B cell (primary cell): ENCODE data around the gene NATD1. TPM values are rescaled to one million over a fixed set of nuclear protein-coding genes. Genes with fewer than 3 reads are reported as not detected.

Source experiments
- ATAC-seq: fragments of 200-7000 bp; cut with Tn5 transposase; one replicate; pipeline ENCODE4 v1.10.0; 2021; ENCODE audit warnings: low read depth, mild to moderate bottlenecking, moderate number of reproducible peaks, moderate library complexity
- CTCF ChIA-PET: fragments of 350-600 bp; sonication (Branson Sonifier 250); formaldehyde crosslinking; loops from one replicate; lab custom pipeline; 2021; ENCODE audit warnings: antibody characterized with exemption, inconsistent platforms; lab: Charles Lee
- POLR2A ChIA-PET: fragments of 350-600 bp; sonication (Branson Sonifier 250); formaldehyde crosslinking; loops from one replicate; lab custom pipeline; 2021; ENCODE audit warnings: antibody characterized with exemption; lab: Charles Lee
- DNase-seq: peaks from one replicate; pipeline ENCODE4 v3.0.0; 2013
- H2AFZ ChIP-seq: 2 replicates; pipeline ENCODE4 v1.6.1; 2012; ENCODE audit warnings: mild to moderate bottlenecking, low read depth, low read length; ENCODE audit not compliant: insufficient read depth, poor library complexity, severe bottlenecking
- H3K27ac ChIP-seq, 2 donors: 1 replicate in 1 of 2; 2 replicates in 1 of 2; pipeline ENCODE4 v1.5.1; 2012 to 2013; ENCODE audit warnings: low read length in 2 of 2, mild to moderate bottlenecking in 2 of 2, moderate library complexity in 1 of 2
- H3K27me3 ChIP-seq, 4 experiments: fragments of 200-600 bp in 1 of 4; sonication (generic) in 1 of 4; replicated peaks in 1 of 4; 1 replicate in 2 of 4; 2 replicates in 2 of 4; pipeline versions ENCODE4 v1.6.1 to v1.7.0; 2013 to 2016; ENCODE audit warnings: low read length in 3 of 4, mild to moderate bottlenecking in 2 of 4, mixed read lengths in 1 of 4, moderate library complexity in 1 of 4; ENCODE audit not compliant: insufficient read depth in 4 of 4, control insufficient read depth in 3 of 4; ENCODE audit errors: control extremely low read depth in 1 of 4
- H3K36me3 ChIP-seq, 2 experiments: replicated peaks in 1 of 2; 1 replicate in 1 of 2; 2 replicates in 1 of 2; pipeline versions ENCODE4 v1.6.1 to v1.7.1; 2013; ENCODE audit warnings: low read length in 1 of 2; ENCODE audit not compliant: insufficient read depth in 2 of 2, control insufficient read depth in 1 of 2; ENCODE audit errors: control extremely low read depth in 1 of 2, extremely low read depth in 1 of 2
- H3K4me1 ChIP-seq, 2 donors: fragments of 200-600 bp in 1 of 2; sonication (generic) in 1 of 2; 1 replicate in 1 of 2; 2 replicates in 1 of 2; pipeline versions ENCODE4 v1.5.1 to v1.6.1; 2013 to 2017; ENCODE audit warnings: low read length in 2 of 2; ENCODE audit not compliant: control insufficient read depth in 2 of 2, insufficient read depth in 2 of 2
- H3K4me2 ChIP-seq: replicated peaks from 2 replicates; pipeline ENCODE3; 2012; ENCODE audit warnings: mild to moderate bottlenecking, low read depth, low read length; ENCODE audit not compliant: poor library complexity, severe bottlenecking
- H3K4me3 ChIP-seq, 5 experiments: fragments of 200-600 bp in 1 of 5; sonication (generic) in 1 of 5; 1 replicate in 3 of 5; 2 replicates in 2 of 5; pipeline versions ENCODE4 v1.5.1 to v1.7.0; 2011 to 2016; ENCODE audit warnings: low read length in 4 of 5, mild to moderate bottlenecking in 4 of 5, low read depth in 2 of 5, control low read depth in 1 of 5, moderate library complexity in 1 of 5; ENCODE audit not compliant: insufficient read depth in 1 of 5; ENCODE audit errors: control extremely low read depth in 1 of 5, extremely low read depth in 1 of 5
- H3K79me2 ChIP-seq: fragments of 200-600 bp; sonication (generic); one replicate; pipeline ENCODE4 v1.6.0; 2016; ENCODE audit warnings: low read length; ENCODE audit not compliant: control insufficient read depth, insufficient read depth
- H3K9ac ChIP-seq: fragments of 200-600 bp; sonication (generic); 2 replicates; pipeline ENCODE4 v1.6.1; 2017; ENCODE audit warnings: mild to moderate bottlenecking, low read length, moderate library complexity
- H3K9me3 ChIP-seq, 3 donors: one replicate each; pipeline versions ENCODE4 v1.6.1 to v1.7.1; 2013; ENCODE audit warnings: low read length in 2 of 3; ENCODE audit not compliant: control insufficient read depth in 2 of 3, insufficient read depth in 1 of 3; ENCODE audit errors: control extremely low read depth in 1 of 3
- H4K20me1 ChIP-seq: 2 replicates; pipeline ENCODE4 v1.6.0; 2012; ENCODE audit warnings: mild to moderate bottlenecking, low read length; ENCODE audit not compliant: insufficient read depth, control insufficient read depth, poor library complexity, severe bottlenecking
- H3K27ac Mint-ChIP-seq: one replicate; pipeline ENCODE4 v1.8.0; 2021; ENCODE audit warnings: mixed read lengths
- H3K27me3 Mint-ChIP-seq: one replicate; pipeline ENCODE4 v1.8.0; 2021; ENCODE audit warnings: mixed read lengths
- H3K4me1 Mint-ChIP-seq: one replicate; pipeline ENCODE4 v1.8.0; 2021; ENCODE audit warnings: mixed read lengths
- H3K4me3 Mint-ChIP-seq: one replicate; pipeline ENCODE4 v1.8.0; 2021; ENCODE audit warnings: mixed read lengths
- H3K9me3 Mint-ChIP-seq: one replicate; pipeline ENCODE4 v1.8.0; 2022; ENCODE audit warnings: mixed read lengths; ENCODE audit not compliant: insufficient read depth
- CTCF ChIP-seq: fragments of 200-600 bp; IDR thresholded peaks from one replicate; pipeline ENCODE4 v1.8.0; 2022; ENCODE audit warnings: antibody characterized with exemption, mild to moderate bottlenecking
- EZH2 ChIP-seq: IDR thresholded peaks from 2 replicates; pipeline ENCODE4 v1.6.1; 2012; ENCODE audit warnings: borderline replicate concordance, low read depth, mild to moderate bottlenecking, moderate library complexity, low read length; ENCODE audit not compliant: insufficient read depth, poor library complexity, severe bottlenecking
- WGBS: methylation state at CpG from one replicate; pipeline ENCODE4 v1.1.5; 2013; ENCODE audit warnings: missing lambda C conversion rate; ENCODE audit not compliant: insufficient coverage; 5-methylcytosine and 5-hydroxymethylcytosine counted together
- intact Hi-C: fragments of 100-400 bp; cut with micrococcal nuclease; formaldehyde crosslinking; loops from one replicate; pipeline ENCODE4 v1.10.0; 2022
- polyA plus RNA-seq: library from polyadenylated mRNA; depleted of rRNA; stranded (reverse); fragments of >200 nt; gene quantifications from 2 replicates; pipeline ENCODE4 v1.2.3, GENCODE V29; 2012
- total RNA-seq, 2 donors: library from RNA; stranded (reverse); fragments of 120-200 nt in 1 of 2; gene quantifications; 1 replicate in 1 of 2; 2 replicates in 1 of 2; pipeline versions ENCODE4 v1.2.3 to v1.2.4, GENCODE V29; 2013 to 2022

NATD1 gene
- total and polyA plus RNA-seq, 2 donors (not counting 1 experiment from before 2014, with no cell fraction given): 2.0 to 6.7 TPM

- TF ChIP-seq EZH2 (no peak), CTCF (no peak)
- ChIA-PET POLR2A (no interaction called here), CTCF (no interaction called here)
- Histone ChIP-seq H3K4me2 (no peak overlapping the region), H3K27ac (no peak overlapping the region), H3K9ac (no peak overlapping the region), H4K20me1 (no peaks in the 10 kb centered on the region), H3K4me1 (no peaks in the 10 kb centered on the region), H2AFZ (no peak overlapping the region), H3K79me2 (no peaks in the 10 kb centered on the region), H3K36me3 (peaks cover 1 to 16% of the 10 kb centered on the region in 2 experiments), H3K27me3 (no peaks in the 10 kb centered on the region), H3K4me3 (no peak overlapping the region), H3K9me3 (no peaks in the 10 kb centered on the region)
- intact Hi-C loops: no loop called here
- DNase-seq: no peak
- no peaks in the 10 kb centered on the region for H3K27me3 Mint-ChIP-seq
- no peak overlapping the region for H3K4me3 Mint-ChIP-seq
- H3K4me1 Mint-ChIP-seq: no peaks in the 10 kb centered on the region
- H3K9me3 Mint-ChIP-seq: no peaks in the 10 kb centered on the region
- no peak overlapping the region for H3K27ac Mint-ChIP-seq
- 93% methylated on average over 2 of the region's 2 CpGs for WGBS
- no peak for ATAC-seq
Observed at GRCh38 chr17:21191698-21192097, 61.5 kb downstream of the NATD1 start.

GRCh38 chr17:21190078-21190477, 63.1 kb downstream of the NATD1 start:
- H3K4me3 ChIP-seq: no peak overlapping the region
- POLR2A ChIA-PET: no interaction called here
- Mint-ChIP-seq H3K27ac (no peak overlapping the region), H3K27me3 (no peaks in the 10 kb centered on the region), H3K4me1 (no peaks in the 10 kb centered on the region), H3K4me3 (no peak overlapping the region), H3K9me3 (no peaks in the 10 kb centered on the region)
- H3K27ac ChIP-seq: no peak overlapping the region
- H3K36me3 ChIP-seq: peaks cover 1 to 27% of the 10 kb centered on the region in 2 experiments
- no peak overlapping the region for H2AFZ ChIP-seq
- no peak overlapping the region for H3K4me2 ChIP-seq
- TF ChIP-seq CTCF (no peak), EZH2 (no peak)
- WGBS: 100% methylated on average over 2 of the region's 6 CpGs
- no peaks in the 10 kb centered on the region for H3K79me2 ChIP-seq
- no peak overlapping the region for H3K9ac ChIP-seq
- H3K4me1 ChIP-seq: no peaks in the 10 kb centered on the region
- no peaks in the 10 kb centered on the region for H3K9me3 ChIP-seq
- H3K27me3 ChIP-seq: no peaks in the 10 kb centered on the region
- CTCF ChIA-PET: no interaction called here
- intact Hi-C loops: no loop called here
- ATAC-seq (no peak), DNase-seq (no peak)
- no peaks in the 10 kb centered on the region for H4K20me1 ChIP-seq
